Retinal pigment epithelial cell (primary cell): ENCODE results near the gene CTNNA2.
"Not testable (repeated sequence)": the region's sequence is repeated elsewhere in the genome, so short reads cannot be mapped to it uniquely, and the experiment has no call there.

Experiments
- DNase-seq: peaks from one replicate; pipeline ENCODE4 v3.0.0-alpha.2; 2010; ENCODE audit warnings: low read depth
- H3K4me3 ChIP-seq: 2 replicates; pipeline ENCODE4 v1.5.1; 2011; ENCODE audit warnings: mild to moderate bottlenecking, low read length, control low read depth, moderate library complexity
- TF ChIP-seq, protein P1 (sequence below): conservative IDR thresholded peaks from 2 replicates; pipeline ENCODE4 v1.5.1; 2011; ENCODE audit warnings: low read depth, low read length, control low read depth, inconsistent platforms

CTNNA2 gene

DNA sequence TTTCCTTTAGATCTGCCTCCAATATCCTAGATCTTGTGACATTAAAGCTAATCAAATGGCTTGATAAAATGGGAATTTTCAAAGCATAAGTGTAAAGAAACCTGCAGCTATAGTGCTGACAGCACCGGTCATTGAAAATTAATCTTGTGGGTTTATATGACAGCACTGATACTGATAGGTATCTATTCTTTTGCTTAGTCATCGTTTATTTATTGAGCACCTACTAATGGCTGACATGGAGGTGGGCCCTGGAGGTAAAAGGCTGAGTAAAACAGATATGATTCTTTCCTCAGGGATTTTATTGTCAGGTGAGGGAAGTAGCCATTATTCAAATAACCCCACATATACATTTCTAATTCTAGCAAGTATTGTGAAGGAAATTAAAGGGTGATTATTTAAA, 509.2 kb downstream of the CTNNA2 start:
- TF ChIP-seq, protein P1, sequence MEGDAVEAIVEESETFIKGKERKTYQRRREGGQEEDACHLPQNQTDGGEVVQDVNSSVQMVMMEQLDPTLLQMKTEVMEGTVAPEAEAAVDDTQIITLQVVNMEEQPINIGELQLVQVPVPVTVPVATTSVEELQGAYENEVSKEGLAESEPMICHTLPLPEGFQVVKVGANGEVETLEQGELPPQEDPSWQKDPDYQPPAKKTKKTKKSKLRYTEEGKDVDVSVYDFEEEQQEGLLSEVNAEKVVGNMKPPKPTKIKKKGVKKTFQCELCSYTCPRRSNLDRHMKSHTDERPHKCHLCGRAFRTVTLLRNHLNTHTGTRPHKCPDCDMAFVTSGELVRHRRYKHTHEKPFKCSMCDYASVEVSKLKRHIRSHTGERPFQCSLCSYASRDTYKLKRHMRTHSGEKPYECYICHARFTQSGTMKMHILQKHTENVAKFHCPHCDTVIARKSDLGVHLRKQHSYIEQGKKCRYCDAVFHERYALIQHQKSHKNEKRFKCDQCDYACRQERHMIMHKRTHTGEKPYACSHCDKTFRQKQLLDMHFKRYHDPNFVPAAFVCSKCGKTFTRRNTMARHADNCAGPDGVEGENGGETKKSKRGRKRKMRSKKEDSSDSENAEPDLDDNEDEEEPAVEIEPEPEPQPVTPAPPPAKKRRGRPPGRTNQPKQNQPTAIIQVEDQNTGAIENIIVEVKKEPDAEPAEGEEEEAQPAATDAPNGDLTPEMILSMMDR = no peak
- no peak for DNase-seq
- H3K4me3 ChIP-seq = no peak overlapping the region

DNA sequence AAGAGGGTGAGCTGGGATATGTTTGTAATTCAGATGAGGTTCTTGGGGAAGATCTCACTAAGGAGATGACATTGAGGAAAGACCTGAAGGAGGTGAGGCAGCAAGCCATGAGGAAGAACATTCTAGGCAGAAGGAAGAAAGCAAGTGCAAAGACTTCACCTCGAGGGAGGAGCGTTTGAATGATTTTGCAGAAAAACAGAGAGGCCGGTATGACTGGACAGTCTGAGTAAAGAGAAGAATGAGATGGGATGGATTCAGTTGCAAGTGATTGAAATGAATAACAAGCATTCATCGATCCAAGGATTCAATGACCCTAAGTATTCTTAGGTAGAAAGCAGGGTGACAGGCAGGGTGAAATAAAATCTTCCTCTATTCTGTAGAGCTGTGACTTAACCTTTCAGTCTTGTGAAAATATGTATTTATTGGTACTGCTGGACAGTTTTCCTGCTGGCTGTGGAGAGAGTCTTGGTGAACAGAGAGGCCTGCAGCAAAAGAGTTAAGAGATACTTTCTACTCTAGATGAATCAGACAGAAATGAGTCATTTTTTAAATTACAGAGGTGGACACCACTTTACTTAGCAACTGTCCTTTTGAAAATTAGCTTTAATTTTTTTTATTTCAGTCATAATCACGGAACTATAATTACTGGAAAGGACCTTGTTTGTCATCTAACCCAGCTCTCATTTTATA, 513.3 kb downstream of the CTNNA2 start:
- no peak overlapping the region for H3K4me3 ChIP-seq
- DNase-seq = no peak
- TF ChIP-seq, protein P1 = no peak

DNA sequence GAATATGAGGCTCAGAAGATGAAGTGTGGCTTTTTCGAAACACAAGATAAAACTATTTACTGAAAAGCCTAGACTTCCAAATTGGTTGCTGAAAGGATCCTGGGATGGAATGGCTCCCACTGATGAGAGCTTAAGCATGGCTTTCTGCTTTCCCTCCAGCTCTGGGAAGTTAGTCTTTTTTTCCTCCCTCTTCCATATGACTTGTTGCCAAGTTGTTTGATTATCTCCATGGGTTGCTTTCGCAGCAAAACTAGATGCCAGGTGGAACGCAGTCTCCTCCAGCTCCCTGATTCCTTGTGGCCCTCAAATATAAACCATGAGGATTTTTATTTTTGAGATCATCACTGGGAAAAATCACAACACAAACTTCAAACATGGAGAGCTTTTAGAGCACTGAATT, 515.2 kb downstream of the CTNNA2 start:
- TF ChIP-seq, protein P1 = no peak
- H3K4me3 ChIP-seq = no peak overlapping the region
- DNase-seq = no peak

DNA sequence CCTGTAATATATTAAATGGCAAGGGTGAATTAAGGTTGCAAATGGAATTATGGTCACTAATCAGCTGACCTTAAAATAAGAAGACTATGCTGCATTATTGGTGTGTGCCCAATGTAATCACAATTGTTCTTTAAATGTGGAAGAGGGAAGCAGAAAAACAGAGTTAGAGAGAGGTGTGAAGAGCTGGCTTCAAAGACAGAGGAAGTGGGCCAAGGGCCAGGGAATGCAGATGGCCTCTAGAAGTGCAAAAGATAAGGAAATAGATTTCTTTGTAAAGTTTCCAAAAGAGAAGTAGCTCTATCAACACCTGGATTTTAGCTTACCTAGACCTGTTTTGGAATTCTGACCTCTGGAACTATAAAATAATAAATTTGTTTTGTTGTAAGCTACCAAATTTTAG, 515.7 kb downstream of the CTNNA2 start:
- H3K4me3 ChIP-seq = no peak overlapping the region
- DNase-seq = no peak
- TF ChIP-seq, protein P1 = no peak

DNA sequence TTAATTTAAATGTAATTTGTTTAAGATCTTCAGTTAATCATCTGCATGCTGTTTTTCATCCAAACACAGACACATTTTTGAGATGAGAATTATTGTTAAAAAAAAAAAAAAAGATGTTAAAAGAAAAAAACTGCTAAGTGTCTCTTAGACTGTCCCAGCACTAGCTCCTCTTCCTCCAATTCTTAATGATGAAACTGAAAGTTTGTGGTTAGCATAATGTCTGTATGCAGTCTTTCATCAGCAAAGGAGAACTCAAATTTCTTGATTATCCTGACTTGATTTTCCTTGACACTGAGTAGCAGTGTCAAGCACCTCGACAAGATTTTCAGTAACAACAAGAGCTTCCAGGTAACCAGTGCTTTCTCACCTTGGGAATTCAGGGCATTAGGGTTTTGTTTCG, 517.3 kb downstream of the CTNNA2 start:
- TF ChIP-seq, protein P1 = no peak
- H3K4me3 ChIP-seq = no peak overlapping the region
- DNase-seq = no peak

DNA sequence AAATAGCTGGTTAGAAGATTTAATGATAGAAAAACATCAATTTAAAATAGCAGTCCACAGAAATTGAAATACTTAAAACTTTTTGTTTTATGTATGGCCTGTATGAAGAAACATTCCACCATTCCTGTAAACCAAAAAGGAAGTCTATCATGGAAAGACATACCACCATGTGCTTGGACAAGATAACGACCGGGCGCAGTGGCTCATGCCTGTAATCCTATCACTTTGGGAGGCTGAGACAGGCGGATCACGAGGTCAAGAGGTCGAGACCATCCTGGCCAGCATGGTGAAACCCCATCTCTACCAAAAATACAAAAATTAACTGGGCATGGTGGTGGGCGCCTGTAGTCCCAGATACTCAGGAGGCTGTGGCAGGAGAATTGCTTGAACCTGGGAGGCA, 519.8 kb downstream of the CTNNA2 start:
- not testable (repeated sequence) for H3K4me3 ChIP-seq

DNA sequence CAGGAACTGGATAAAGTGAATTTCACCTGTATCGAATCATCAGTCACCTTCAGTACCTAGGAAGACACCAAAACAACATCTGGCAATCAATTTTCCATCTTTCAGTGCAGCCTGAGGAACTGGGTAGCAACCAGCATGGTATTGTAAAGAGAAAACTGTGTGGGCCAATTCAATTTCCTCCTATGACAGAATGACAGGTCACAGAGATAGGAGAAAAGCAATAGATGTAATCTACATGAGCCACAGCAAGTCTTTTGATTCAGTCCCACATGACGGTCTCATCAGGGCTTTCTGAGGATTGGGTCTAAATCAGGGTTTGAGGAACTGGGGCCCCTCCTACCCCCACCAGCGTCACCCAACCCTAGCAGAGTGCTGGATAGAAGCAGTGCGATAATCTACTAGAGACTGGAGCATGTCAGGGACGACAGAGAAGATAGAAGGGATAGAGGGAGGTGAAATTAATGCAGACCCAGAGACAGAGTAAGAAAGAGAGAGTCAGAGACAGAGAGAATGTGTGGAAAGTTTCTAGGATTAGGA, 523.0 kb downstream of the CTNNA2 start:
- no peak overlapping the region for H3K4me3 ChIP-seq
- TF ChIP-seq, protein P1 = no peak
- DNase-seq = no peak

More for the DNA sequence above, 519.8 kb downstream of the CTNNA2 start:
- DNase-seq = not testable (repeated sequence)
